ENCODE data around the gene FLVCR1.
"Not testable (repeated sequence)": the region's sequence is repeated elsewhere in the genome, so short reads cannot be mapped to it uniquely, and the experiment has no call there.

Gene FLVCR1

DNA sequence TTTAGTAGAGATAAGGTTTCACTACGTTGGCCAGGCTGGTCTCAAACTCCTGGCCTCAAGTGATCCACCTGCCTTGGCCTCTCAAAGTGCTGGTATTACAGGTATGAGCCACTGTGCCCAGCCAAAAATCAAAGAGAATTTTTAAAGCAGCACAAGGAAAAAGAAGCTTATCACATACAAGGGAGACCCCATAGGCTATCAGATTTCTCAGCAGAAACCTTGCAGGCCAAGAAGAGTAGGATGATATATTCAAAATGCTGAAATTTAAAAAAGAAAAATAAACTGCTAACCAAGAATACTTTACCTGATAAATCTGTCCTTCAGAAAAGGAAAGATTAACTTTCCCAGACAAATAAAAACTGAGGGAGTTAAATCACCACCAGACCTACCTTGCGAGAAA is 43.2 kb downstream of the FLVCR1 start:
- TF ChIP-seq, protein P1, sequence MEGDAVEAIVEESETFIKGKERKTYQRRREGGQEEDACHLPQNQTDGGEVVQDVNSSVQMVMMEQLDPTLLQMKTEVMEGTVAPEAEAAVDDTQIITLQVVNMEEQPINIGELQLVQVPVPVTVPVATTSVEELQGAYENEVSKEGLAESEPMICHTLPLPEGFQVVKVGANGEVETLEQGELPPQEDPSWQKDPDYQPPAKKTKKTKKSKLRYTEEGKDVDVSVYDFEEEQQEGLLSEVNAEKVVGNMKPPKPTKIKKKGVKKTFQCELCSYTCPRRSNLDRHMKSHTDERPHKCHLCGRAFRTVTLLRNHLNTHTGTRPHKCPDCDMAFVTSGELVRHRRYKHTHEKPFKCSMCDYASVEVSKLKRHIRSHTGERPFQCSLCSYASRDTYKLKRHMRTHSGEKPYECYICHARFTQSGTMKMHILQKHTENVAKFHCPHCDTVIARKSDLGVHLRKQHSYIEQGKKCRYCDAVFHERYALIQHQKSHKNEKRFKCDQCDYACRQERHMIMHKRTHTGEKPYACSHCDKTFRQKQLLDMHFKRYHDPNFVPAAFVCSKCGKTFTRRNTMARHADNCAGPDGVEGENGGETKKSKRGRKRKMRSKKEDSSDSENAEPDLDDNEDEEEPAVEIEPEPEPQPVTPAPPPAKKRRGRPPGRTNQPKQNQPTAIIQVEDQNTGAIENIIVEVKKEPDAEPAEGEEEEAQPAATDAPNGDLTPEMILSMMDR (IDR thresholded peaks at IDR 0.05; ENCODE audit: control extremely low read depth, extremely low read depth, low read depth, missing control alignments) = no peak
- DNase-seq (ENCODE audit: extremely low spot score) = no peak
- ChIA-PET POLR2A (interaction anchor here (0.7 kb wide), 1 partner anchor 35 kb away, joined by 4 read pairs; no protein-coding TSS in a partner anchor), CTCF (interaction anchor here (0.7 to 2.7 kb wide), 4 partner anchors 9 to 236 kb away, joined by 3 to 10 read pairs (median 3); no protein-coding TSS in a partner anchor)

DNA sequence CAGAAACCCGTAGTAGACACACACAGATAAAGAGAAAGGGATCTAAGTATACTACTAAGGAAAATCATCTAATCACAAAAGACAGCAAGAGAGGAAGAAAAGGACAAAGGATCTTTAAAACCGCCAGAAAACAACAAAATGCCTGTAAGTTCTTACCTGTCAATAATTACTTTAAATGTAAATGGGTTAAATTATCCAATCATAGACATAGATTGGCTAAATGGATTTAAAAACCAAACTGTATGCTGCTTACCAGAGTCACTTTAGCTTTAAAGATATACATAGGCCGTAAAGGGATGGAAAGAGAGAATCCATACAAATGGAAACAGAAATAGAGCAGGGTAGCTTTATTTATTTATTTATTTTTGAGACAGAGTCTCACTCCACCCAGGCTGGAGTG is 44.0 kb downstream of the FLVCR1 start:
- no peak for DNase-seq (ENCODE audit: extremely low spot score)
- TF ChIP-seq, protein P1 (IDR thresholded peaks at IDR 0.05; ENCODE audit: control extremely low read depth, extremely low read depth, low read depth, missing control alignments) = no peak
- ChIA-PET CTCF (interaction anchor here (1.0 to 2.7 kb wide), 3 partner anchors 9 to 73 kb away, joined by 3 to 10 read pairs (median 4); no protein-coding TSS in a partner anchor), POLR2A (no interaction called here)

DNA sequence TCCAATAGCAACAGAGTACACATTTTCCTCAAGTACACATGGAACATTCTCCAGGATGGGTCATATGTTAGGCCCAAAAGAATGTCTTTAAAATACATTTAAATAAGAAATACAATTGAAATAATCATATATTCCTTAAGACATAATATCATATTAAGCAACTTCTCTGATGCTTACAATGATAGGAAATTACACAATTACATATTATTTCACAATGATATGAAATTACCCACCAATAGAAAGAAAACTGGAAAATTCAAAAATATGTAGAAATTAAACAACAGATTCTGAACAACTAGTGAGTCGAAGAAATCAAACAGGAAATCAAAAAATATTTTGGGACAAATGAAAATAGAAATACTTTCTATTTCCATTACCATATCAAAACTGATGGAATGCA is 45.6 kb downstream of the FLVCR1 start:
- DNase-seq (ENCODE audit: extremely low spot score) = no peak
- CTCF ChIA-PET = no interaction called here
- TF ChIP-seq, protein P1 (IDR thresholded peaks at IDR 0.05; ENCODE audit: control extremely low read depth, extremely low read depth, low read depth, missing control alignments) = no peak
- POLR2A ChIA-PET = no interaction called here

DNA sequence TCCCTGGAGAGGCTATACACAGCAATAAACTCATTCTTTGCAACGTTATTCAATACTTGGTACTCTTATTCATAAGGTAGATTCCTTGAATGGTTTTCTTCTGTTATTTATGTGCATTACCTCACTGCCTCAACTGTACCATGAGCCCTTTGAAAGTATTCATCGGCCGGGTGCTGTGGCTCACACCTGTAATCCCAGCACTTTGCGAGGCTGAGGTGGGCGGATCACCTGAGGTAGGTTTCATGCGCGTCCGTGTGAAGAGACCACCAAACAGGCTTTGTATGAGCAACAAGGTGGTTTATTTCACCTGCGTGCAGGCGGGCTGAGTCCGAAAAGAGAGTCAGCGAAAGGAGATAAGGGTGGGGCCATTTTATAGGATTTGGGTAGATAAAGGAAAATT is 50.0 kb downstream of the FLVCR1 start:
- CTCF ChIA-PET = interaction anchor here (1.3 kb wide), 1 partner anchor 8 kb away, joined by 4 read pairs; no protein-coding TSS in a partner anchor
- DNase-seq (ENCODE audit: extremely low spot score); POLR2A ChIA-PET: not testable (repeated sequence)

DNA sequence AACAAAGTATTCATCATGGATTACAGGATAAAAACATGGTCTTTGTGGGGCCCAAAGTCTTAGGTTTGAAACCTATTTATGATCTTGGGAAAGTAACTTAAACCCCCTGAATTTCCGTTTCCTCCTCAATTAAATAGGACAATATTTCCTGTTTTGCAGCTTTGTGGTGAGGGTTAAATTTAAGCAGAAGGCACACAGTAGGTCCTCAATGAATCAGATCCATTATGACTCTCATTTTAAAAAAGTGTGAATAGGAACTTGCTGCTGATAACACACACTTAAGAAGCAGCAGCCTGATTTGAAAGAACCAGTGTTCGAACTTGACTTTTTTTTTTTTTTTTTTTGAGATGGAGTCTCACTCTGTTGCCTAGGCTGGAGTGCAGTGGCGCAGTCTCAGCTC is 50.9 kb downstream of the FLVCR1 start:
- ChIA-PET CTCF (interaction anchor here (1.0 kb wide), 1 partner anchor 9 kb away, joined by 3 read pairs; no protein-coding TSS in a partner anchor), POLR2A (no interaction called here)
- DNase-seq (ENCODE audit: extremely low spot score) = no peak
- TF ChIP-seq, protein P1 (IDR thresholded peaks at IDR 0.05; ENCODE audit: control extremely low read depth, extremely low read depth, low read depth, missing control alignments) = no peak

DNA sequence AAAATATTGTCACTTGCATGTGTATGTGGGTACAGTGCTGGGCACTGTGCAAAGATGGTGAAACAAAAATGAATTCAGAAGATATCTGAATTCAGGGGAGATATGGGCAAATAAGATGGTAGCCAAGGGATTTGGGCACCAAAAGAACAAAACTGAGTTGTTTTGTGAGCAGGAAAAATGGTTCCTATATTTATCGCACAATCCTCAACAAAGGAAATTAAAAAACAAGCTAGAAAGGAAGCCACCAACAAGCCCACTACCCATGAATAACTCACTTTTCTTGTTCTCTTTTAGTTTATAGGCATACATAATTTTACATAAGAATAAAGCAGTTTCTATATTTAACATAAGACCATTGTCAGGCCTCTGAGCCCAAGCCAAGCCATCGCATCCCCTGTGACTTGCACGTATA is 51.6 kb downstream of the FLVCR1 start:
- POLR2A ChIA-PET = no interaction called here
- TF ChIP-seq, protein P1 (IDR thresholded peaks at IDR 0.05; ENCODE audit: control extremely low read depth, extremely low read depth, low read depth, missing control alignments) = no peak
- DNase-seq (ENCODE audit: extremely low spot score) = no peak
- CTCF ChIA-PET = interaction anchor here (1.0 kb wide), 1 partner anchor 8 kb away, joined by 3 read pairs; no protein-coding TSS in a partner anchor

DNA sequence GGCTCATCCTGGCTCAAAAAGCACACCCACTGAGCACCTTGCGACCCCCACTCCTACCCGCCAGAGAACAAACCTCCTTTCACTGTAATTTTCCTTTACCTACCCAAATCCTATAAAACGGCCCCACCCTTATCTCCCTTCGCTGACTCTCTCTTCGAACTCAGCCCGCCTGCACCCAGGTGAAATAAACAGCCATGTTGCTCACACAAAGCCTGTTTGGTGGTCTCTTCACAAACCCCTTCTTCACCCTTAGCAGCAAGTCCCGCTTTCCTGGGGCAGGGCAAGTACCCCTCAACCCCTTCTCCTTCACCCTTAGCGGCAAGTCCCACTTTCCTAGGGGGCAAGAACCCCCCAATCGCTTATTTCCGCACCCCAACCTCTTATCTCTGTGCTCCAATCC is 52.1 kb downstream of the FLVCR1 start:
- CTCF ChIA-PET; POLR2A ChIA-PET; DNase-seq (ENCODE audit: extremely low spot score): not testable (repeated sequence)

DNA sequence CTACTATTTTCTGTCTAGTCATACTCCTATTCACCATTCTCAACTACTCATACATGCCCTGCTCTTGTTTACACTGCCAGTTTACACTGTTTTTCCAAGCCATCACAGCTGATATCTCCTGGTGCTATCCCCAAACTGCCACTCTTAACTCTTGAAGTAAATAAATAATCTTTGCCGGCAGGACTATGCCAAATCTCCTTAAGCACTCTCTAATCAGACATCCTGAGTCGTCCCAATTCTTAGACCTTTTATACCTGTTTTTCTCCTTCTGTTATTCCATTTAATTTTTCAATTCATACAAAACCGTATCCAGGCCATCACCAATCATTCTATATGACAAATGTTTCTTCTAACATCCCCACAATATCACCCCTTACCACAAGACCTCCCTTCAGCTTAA is 55.6 kb downstream of the FLVCR1 start:
- CTCF ChIA-PET; POLR2A ChIA-PET; DNase-seq (ENCODE audit: extremely low spot score): not testable (repeated sequence)

DNA sequence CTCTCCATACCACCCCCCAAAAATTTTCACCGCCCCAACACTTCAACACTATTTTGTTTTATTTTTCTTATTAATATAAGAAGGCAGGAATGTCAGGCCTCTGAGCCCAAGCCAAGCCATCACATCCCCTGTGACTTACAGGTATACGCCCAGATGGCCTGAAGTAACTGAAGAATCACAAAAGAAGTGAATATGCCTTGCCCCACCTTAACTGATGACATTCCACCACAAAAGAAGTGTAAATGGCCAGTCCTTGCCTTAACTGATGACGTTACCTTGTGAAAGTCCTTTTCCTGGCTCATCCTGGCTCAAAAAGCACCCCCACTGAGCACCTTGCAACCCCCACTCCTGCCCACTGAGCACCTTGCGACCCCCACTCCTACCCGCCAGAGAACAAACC is 56.0 kb downstream of the FLVCR1 start:
- CTCF ChIA-PET; DNase-seq (ENCODE audit: extremely low spot score); POLR2A ChIA-PET: not testable (repeated sequence)

All from GM10248 (cell line).